GM12878 (cell line): ENCODE results near the gene ZNF436. TPM values are rescaled to one million over a fixed set of nuclear protein-coding genes. Genes with fewer than 3 reads are reported as not detected.

ENCODE experiments used
- CBX3 ChIP-seq: fragments of 200-600 bp; sonication (generic); IDR thresholded peaks from 2 replicates; pipeline ENCODE4 v1.6.1; 2016; ENCODE audit warnings: low read depth, borderline replicate concordance
- EZH2 ChIP-seq: IDR thresholded peaks from 2 replicates; pipeline ENCODE4 v1.6.1; 2012; ENCODE audit warnings: low read depth, mild to moderate bottlenecking, control low read depth, inconsistent platforms, low read length, borderline replicate concordance; ENCODE audit not compliant: control insufficient read depth
- GABPA ChIP-seq: IDR thresholded peaks from 2 replicates; pipeline ENCODE4 v1.6.1; 2014; ENCODE audit warnings: antibody characterized with exemption, low read depth, mild to moderate bottlenecking, inconsistent platforms
- MEF2B ChIP-seq: fragments of 450-650 bp; IDR thresholded peaks from 2 replicates; pipeline ENCODE4 v1.6.1; 2018; ENCODE audit warnings: mild to moderate bottlenecking, moderate library complexity; ENCODE audit not compliant: partially characterized antibody, poor library complexity, severe bottlenecking
- MTA2 ChIP-seq: fragments of 450-650 bp; IDR thresholded peaks from 2 replicates; pipeline ENCODE4 v1.6.1; 2016; ENCODE audit warnings: low read depth, mild to moderate bottlenecking, moderate library complexity
- SMC3 ChIP-seq: IDR thresholded peaks from 2 replicates; pipeline ENCODE4 v1.6.1; 2011; ENCODE audit warnings: low read length, improper control_type of control experiment, borderline replicate concordance
- TBL1XR1 ChIP-seq: IDR thresholded peaks from 2 replicates; pipeline ENCODE4 v1.6.1; 2012; ENCODE audit warnings: low read depth, low read length, improper control_type of control experiment
- polyA plus RNA-seq, 11 experiments: library from polyadenylated mRNA; depleted of rRNA in 4 of 11; unstranded in 6 of 11; stranded (reverse) in 5 of 11; fragments of >200 nt; fragmentation: Nextera tagmentation in 4 of 11; fragmentation: Illumina TruSeq in 1 of 11; extraction: Ambion mirVana in 4 of 11; extraction: Trizol in 1 of 11; gene quantifications; 1 replicate in 1 of 11; 2 replicates in 10 of 11; pipeline versions ENCODE4 v1.2.1 to v1.2.3, GENCODE V29; 2011 to 2016; ENCODE audit warnings: inconsistent platforms in 2 of 11, missing spikeins in 2 of 11, low read depth in 1 of 11
- total RNA-seq, 4 experiments: library from RNA; depleted of rRNA in 3 of 4; stranded (reverse); fragments of >200 nt in 3 of 4; fragmentation: Illumina TruSeq in 1 of 4; extraction: Trizol in 1 of 4; gene quantifications; 2 replicates each; pipeline versions ENCODE4 v1.2.1 to v1.2.3, GENCODE V29; 2013 to 2021
- TF ChIP-seq, protein P1 (sequence below): IDR thresholded peaks from 2 replicates; pipeline ENCODE4 v1.6.1; 2012; ENCODE audit warnings: improper control_type of control experiment, low read depth, low read length; ENCODE audit not compliant: insufficient replicate concordance

The ZNF436 gene
- total and polyA plus RNA-seq, 10 of the 15 experiments (the other 5 are each of a cell fraction or from before 2014, with no cell fraction given): 0.85 to 4.7 (median 3.0) TPM

DNA sequence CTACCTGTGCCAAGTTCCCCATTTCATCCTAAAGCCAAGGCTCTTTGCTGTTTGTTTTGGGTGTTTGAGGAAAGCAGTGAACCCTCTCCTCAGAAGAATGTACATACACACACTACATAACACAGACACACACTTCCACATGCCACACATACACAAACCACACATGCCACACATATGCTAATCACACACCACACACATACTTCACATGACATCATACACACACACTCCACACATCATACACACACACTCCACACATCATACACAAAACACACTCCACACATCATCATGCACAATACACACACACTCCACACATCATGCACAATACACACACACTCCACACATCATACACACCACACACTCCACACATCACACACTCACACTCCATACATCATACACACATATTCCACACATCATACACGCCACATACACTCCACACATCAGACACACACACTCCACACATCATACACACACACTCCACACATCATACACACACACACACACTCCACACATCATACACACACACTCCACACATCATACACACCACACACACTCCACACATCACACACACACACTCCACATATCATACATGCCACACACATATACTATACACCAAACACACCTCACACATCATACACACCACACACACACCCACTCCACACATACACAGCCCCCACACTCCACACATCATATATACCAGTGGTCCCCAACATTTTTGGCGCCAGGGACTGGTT, 22.7 kb upstream of the ZNF436 start (continued):
- TF ChIP-seq, protein P1, sequence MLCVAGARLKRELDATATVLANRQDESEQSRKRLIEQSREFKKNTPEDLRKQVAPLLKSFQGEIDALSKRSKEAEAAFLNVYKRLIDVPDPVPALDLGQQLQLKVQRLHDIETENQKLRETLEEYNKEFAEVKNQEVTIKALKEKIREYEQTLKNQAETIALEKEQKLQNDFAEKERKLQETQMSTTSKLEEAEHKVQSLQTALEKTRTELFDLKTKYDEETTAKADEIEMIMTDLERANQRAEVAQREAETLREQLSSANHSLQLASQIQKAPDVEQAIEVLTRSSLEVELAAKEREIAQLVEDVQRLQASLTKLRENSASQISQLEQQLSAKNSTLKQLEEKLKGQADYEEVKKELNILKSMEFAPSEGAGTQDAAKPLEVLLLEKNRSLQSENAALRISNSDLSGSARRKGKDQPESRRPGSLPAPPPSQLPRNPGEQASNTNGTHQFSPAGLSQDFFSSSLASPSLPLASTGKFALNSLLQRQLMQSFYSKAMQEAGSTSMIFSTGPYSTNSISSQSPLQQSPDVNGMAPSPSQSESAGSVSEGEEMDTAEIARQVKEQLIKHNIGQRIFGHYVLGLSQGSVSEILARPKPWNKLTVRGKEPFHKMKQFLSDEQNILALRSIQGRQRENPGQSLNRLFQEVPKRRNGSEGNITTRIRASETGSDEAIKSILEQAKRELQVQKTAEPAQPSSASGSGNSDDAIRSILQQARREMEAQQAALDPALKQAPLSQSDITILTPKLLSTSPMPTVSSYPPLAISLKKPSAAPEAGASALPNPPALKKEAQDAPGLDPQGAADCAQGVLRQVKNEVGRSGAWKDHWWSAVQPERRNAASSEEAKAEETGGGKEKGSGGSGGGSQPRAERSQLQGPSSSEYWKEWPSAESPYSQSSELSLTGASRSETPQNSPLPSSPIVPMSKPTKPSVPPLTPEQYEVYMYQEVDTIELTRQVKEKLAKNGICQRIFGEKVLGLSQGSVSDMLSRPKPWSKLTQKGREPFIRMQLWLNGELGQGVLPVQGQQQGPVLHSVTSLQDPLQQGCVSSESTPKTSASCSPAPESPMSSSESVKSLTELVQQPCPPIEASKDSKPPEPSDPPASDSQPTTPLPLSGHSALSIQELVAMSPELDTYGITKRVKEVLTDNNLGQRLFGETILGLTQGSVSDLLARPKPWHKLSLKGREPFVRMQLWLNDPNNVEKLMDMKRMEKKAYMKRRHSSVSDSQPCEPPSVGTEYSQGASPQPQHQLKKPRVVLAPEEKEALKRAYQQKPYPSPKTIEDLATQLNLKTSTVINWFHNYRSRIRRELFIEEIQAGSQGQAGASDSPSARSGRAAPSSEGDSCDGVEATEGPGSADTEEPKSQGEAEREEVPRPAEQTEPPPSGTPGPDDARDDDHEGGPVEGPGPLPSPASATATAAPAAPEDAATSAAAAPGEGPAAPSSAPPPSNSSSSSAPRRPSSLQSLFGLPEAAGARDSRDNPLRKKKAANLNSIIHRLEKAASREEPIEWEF: no peak
- TF ChIP-seq GABPA: no peak
- TF ChIP-seq TBL1XR1: no peak
- no peak for TF ChIP-seq EZH2
- no peak for TF ChIP-seq MTA2
- no peak for TF ChIP-seq CBX3
- TF ChIP-seq MEF2B: no peak
- TF ChIP-seq SMC3: no peak
